ENCODE data around the gene GOLGA6L26.
"Not testable (repeated sequence)": the region's sequence is repeated elsewhere in the genome, so short reads cannot be mapped to it uniquely, and the experiment has no call there.

- not testable (repeated sequence) for TF ChIP-seq CTCF (conservative IDR thresholded peaks at IDR 0.05; ENCODE audit: low read depth, low read length); BHLHE40 (IDR thresholded peaks at IDR 0.05; ENCODE audit: low read depth, low read length); ELK1 (IDR thresholded peaks at IDR 0.05; ENCODE audit: borderline replicate concordance, low read depth, low read length); RAD21 (IDR thresholded peaks at IDR 0.05; ENCODE audit: low read length); POLR2A (IDR thresholded peaks at IDR 0.05; ENCODE audit: low read depth, low read length); RCOR1 (IDR thresholded peaks at IDR 0.05; ENCODE audit: insufficient replicate concordance, low read length); MXI1 (IDR thresholded peaks at IDR 0.05; ENCODE audit: borderline replicate concordance, low read depth, low read length); MAZ (IDR thresholded peaks at IDR 0.05; ENCODE audit: borderline replicate concordance, low read depth, low read length); SMC3 (IDR thresholded peaks at IDR 0.05; ENCODE audit: low read depth, low read length); CEBPB (IDR thresholded peaks at IDR 0.05; ENCODE audit: low read depth, low read length); NFE2L2 (IDR thresholded peaks at IDR 0.05; ENCODE audit: low read depth, low read length); RFX5 (IDR thresholded peaks at IDR 0.05; ENCODE audit: low read depth, low read length); CHD1 (IDR thresholded peaks at IDR 0.05; ENCODE audit: low read depth, low read length)
- TF ChIP-seq, protein P1, sequence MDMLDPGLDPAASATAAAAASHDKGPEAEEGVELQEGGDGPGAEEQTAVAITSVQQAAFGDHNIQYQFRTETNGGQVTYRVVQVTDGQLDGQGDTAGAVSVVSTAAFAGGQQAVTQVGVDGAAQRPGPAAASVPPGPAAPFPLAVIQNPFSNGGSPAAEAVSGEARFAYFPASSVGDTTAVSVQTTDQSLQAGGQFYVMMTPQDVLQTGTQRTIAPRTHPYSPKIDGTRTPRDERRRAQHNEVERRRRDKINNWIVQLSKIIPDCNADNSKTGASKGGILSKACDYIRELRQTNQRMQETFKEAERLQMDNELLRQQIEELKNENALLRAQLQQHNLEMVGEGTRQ (IDR thresholded peaks at IDR 0.05; ENCODE audit: low read depth, low read length), result not testable (repeated sequence)
Observed at GRCh38 chr15:23303246-23303645, 30.8 kb downstream of the GOLGA6L26 start.

All from IMR-90 (cell line).